Dermis blood vessel endothelial cell (primary cell): ENCODE measurements around the gene GABRG3. TPM values are rescaled to one million over a fixed set of nuclear protein-coding genes. Genes with fewer than 3 reads are reported as not detected.
"Not testable (repeated sequence)": the region's sequence is repeated elsewhere in the genome, so short reads cannot be mapped to it uniquely, and the experiment has no call there.

ENCODE experiments used
- DNase-seq: peaks from one replicate; pipeline ENCODE4 v3.0.0; 2010
- total RNA-seq: library from RNA; depleted of rRNA; stranded (reverse); fragments of >200 nt; gene quantifications from 2 replicates; pipeline ENCODE4 v1.2.3, GENCODE V29; 2014

Gene GABRG3
- total RNA-seq, 1 donor from 2014 or later: not detected

DNA sequence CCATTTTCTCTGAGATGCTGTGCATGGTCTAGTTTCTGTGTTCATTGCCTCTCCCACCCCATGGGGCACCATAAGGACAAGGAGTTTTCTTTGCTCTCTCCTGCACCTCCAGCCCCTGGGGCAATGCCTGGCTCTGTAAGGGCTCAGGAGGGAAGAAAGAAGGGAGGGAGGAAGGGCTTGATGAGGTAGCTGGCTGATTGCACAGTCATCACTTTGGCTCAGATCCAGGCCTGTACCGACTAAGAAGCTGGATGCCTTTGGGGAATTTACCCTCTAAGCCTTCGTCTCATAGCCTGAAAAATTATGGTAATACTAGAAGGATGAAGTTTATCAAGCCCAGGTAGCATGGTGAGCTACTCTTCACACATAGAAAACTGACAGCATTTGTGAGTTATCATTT lies 382.9 kb downstream of the GABRG3 start:
- no peak for DNase-seq

DNA sequence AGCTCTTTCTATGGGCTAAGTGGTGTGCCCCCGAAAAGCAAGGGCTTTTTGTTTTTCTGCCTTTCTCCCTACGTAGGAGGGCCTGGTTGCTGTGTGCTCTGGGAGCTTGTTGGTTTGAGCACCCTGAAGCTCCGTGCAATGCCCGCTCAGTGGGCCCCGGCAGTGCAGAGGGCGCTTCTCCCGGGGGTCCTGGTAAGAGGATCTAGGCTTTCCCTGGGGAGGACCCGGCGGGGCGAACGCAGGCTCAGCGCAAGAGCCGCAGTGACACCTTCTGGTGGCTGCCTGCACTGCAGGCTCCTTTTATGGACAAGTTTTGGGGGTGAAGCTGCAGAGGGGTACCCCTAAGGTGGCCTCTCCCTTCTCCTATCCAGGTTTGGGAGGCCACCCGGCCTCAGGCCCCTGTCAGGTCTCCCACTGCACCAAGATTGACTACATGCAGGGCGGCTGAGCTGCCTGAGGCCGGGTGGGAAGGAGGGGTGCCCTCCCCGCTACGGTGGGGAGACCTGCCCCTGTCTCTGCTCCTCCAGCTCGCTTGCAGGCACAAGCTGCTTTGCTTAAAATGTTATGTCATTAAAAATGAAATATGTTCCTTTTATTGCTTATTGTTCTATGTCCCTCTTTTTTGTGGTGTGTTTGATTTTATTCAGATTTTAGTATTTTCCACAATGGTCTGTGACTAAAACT lies 387.9 kb downstream of the GABRG3 start:
- DNase-seq: no peak

DNA sequence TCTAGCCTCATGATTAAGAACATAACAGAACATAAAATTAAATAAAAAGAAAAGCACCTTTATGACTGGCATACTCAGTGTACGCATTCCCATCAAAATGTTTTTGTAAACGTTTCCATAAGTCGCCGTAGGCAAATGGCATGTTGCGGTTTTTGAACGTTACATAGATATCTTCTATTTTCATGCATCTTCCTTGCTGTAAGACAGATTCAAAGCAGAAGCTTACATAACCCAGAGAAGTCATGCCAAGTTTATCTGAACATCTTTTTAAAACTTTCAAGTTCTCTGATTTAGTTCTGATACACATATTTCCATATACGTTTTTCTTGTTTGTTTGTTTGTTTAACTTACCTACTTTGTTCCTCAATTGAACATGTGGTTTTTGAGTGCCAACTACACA lies 388.6 kb downstream of the GABRG3 start:
- no peak for DNase-seq

DNA sequence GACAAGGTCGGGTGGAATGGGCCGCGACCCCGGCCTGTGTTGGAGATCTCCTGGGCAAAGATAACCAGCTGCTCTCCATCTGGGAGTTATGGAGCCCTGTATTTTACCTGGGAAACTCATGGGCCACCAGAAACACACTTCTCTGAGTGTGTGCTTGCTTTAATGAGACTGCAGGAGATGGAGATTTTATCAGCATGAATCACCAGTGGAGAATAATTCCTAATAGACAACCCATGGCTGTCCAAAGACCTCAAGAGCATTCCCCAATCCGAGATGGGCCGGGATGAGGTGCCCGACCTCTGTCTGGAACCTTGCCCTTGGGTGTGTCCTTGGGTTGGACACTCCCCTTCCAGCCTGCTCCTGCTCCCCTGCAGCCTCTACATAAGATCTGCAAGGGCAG lies 389.3 kb downstream of the GABRG3 start:
- DNase-seq: no peak

DNA sequence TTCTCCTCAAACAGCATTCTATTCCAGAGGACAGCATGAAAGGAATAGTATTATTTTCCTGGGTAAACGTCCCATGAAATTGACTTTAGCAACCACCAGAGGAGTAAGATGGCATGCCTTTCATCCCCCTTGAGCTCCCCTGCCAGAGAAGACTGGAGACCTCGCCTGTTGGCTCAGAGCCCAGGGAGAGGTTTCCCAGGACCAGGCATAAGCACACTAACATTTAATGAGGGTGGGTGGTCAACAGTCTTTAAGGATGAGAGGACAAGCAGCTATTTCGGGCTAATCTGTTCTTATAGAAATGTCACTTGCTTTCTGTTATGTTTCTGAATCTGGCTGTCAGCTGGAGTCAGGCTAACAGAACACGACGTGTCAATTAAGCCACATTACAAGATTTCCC lies 390.5 kb downstream of the GABRG3 start:
- DNase-seq: no peak

DNA sequence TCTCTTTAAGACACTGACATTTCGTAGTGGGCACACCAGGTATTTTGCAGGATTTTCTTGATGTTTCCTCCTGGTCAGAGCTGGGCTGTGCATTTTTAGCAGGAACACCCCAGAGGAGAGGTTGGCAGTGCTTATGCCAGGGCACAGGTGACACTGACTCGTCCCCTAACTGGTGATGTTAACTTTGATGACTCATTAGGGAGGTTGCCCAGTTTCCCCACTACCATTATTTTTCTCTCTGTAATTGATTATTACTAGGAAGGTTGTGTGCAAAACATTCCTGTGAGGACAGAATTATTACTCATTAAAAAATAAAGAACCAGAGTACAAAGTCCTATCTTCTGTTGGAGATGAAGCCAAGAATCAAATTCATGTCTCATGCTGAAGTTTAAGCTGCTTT lies 394.5 kb downstream of the GABRG3 start:
- DNase-seq: no peak

DNA sequence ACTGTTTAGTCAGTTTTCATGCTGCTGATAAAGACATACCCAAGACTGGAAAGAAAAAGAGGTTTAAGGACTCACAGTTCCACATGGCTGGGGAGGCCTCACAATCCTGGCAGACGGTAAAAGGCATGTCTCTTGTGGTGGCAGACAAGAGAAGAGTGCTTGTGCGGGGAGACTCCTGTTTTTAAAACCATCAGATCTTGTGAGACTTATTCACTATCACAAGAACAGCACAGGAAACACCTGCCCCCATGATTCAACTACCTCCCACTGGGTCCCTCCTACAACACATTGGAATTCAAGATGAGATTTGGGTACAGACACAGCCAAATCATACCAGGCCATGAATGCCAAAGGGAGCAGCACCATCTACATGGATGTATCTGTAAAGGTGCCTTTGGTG lies 406.4 kb downstream of the GABRG3 start:
- not testable (repeated sequence) for DNase-seq

DNA sequence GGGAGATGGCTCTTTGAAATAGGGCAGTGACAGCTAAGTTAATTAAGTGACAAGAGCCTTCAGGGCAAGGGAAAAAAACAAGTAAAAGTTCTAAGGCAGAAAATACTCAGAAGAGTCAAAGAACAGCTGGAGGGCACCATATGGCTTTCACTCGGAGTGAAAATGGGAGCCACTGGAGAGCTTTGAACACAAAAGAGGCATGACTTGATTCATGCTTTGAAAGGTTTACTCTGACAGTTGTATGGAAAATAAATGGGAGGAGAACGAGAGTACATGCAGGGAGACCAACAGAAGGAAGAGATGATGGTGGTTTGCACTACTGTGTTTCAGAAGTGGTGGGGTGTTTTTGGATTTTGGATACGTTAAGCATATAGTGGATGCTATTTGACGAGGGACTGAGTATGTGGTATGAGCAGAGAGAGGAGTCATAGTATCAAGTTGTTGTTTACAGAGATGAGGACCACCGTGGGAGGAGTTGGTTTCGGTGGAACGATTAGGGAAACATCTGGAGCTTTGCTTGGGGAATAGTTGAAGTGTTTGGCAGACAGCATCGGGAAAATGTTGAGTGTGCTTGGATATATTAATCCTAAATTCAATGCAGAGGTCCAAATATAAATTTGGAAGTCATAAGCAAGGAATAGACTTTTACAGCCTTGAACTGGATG lies 411.5 kb downstream of the GABRG3 start:
- DNase-seq: no peak

DNA sequence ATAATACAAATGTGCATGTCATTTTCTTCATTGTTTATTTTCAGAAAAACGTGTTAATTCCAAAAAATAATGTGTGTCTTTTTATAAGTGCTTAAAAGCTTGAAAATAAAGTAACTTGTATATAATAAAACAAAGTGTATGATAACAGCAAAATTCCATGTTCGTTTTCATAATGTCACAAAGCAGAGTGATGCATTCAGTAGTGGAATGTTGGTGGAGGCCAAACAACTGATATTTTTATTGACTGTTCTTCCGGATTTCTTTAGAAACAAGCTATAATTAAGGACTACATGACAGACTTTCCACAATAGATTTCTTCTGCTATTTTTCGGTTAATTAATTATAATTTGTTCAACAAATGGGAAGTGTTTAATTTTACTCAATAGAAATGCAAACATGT lies 412.7 kb downstream of the GABRG3 start:
- DNase-seq: no peak

DNA sequence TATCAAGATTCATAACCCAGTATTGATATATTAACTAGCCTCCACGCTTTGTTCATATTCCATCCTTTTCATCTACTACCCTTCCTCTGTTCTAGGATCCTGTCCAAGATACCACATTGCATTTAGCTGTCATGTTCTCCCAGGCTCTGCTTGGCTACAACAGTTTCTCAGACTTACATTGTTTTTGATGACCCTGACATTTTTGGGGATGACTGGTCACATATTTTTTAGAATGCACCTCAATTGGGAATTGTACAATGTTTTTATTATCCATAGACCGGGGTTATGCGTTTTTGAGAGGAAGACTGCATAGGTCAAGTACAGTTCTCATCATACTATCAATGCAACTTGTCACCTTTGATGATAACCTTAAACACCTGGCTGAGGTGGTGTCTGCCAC lies 421.2 kb downstream of the GABRG3 start:
- no peak for DNase-seq

DNA sequence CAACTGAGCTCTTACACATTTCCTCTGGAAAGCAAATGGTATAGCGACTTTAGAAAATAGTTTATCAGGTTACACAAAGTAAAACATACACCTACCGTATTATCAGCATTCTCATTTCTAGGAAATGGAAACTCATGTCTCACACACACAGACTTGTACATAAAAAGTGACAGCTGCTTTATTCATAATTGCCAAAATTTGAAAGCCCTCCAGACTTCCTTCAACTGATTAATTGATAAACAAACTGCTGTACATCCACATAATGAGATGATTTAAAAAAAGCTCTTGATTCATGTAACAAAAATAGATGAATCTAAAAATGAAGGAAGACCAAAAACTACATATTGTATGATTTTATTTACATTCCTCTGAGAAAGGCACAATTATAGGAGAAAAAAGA lies 425.5 kb downstream of the GABRG3 start:
- no peak for DNase-seq

DNA sequence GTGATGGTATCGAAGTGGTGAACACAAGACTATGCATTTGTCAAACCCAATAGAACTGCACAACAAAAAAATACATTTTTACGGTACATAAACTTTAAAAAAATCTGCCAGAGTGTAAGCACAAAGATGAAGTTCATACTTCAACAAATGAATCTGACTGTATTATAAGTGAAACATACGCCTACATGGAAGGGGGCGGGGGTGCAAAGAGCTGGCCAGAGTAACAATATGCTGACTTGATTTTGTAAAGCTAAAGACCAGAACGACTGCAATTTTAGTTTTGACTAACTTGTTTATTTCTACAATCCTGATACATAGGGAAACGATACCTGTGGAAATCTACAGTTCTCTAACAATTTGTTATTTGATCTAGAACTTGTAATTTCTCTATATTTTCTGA lies 426.0 kb downstream of the GABRG3 start:
- no peak for DNase-seq

DNA sequence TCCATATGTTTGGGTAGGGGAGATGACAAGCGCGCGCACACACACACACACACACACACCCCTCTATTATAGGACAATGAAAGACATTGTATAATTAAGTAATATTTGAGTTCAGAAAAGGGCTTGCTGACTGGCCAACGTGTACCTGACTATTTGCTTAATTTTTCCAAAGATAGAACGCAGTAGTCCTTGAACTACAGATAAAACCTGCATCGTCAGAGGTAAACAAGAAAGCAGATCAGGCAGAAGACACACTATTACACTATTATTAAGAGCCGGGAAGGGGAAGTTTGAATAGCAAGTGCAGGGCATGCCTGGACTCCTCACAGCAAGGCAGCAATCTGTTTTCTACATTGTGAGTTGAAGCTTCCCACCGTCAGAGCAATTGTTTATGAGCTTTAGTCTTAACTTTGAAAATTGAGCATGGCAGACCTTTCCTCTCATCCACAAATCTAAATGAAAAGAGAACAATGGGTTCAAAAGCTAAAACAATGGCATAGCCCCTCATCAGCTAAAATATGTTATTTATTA lies 427.7 kb downstream of the GABRG3 start:
- DNase-seq: no peak

DNA sequence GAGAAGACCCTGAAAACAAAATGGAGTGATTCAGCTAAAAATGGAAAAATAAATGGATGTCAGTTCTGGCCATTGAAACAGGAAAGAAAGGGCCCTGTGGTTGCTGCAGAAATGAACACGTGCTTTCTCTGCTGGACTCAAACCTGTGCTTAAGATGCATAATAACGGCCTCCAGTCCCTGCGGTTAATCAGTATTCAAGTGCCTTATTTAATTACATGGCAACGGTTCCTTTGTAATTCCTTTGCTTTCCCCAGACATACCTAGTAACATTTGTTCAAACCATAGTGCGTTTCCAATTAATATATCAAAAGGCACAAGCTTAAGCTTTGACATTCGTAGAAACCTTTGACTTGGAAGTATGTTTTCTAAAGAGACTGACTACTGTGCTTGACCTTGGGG lies 428.3 kb downstream of the GABRG3 start:
- no peak for DNase-seq

DNA sequence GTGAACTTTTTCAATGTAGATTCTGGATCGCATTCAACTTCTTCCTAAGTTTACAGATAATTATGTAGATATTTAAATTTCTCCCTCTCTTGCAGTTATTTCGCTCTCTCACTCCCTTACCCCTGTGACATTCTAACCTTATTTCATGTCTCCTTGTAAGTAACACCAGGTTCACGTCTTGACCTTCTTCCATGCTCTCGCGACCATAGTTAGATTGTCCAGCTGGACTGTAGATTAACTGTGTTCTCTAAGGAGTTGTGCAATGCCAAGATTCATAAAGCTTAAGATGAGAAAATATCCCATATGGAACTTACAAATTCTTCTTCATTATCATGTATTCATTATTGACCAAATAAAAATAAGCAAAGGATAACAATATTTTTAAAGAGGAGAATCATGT lies 430.5 kb downstream of the GABRG3 start:
- DNase-seq: no peak

DNA sequence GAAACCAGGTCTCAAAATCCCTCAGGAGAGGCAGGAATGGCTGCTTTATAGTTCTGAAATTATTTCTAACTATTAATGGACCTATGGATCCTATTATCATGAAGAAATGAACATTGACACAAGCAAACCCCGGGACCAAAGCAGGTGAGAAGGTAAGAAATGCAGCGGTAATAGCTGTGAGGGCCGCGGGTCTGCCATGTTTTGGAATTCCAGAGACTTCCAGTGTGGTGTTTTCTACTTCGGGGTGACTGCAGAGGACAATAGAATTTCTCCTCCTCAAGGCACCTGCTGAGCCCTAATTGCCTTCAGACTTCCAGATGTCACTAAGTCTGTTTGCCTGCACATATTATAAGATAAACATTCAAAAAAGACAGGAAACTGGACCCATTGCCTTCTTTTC lies 437.4 kb downstream of the GABRG3 start:
- no peak for DNase-seq

DNA sequence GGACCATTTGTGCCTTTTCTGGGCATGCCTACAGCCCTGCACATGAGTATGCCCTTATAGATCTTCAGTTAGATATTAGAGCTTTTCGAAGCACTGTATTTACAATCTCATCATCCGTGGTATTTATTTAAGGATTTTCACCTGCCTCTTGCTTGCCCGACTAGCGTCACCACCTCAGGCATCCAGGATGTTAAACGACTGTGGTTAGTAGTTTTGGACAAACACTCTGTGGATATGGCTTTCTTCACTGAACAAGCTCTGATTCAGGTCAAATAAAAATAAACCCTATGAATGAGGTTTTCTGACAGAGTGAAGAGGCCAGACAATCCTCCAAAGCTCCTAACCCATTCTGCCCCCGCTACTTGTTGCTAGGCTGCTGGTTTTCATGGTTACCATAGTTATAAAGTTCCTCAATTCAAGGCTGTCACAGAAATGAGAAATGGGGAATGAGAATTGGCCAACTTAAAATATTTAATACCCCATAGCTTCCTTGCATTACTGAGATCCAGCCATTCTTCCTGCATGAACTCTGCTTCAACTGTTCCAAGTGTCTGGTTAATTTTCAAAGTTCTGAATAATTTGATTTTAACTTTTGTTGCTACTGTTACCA lies 440.1 kb downstream of the GABRG3 start:
- no peak for DNase-seq

DNA sequence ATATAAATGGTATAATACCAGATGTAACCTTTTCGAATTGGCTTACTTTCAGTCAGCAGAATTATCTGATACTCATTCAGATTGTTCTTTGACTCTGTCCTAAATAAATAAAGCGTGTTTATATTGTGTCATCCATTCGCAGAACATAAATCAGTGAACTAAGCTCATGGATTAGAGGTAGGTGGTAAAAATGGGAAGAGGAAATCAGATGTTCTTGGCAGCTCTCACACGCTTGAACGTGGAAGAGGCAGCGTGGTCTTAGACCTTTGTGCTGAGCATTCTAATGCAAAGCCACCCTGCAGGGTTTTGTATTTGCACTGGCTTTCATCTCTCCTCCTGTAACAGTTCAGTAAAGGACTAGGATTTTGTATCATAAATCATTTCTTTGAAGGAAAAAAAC lies 441.4 kb downstream of the GABRG3 start:
- DNase-seq: no peak

DNA sequence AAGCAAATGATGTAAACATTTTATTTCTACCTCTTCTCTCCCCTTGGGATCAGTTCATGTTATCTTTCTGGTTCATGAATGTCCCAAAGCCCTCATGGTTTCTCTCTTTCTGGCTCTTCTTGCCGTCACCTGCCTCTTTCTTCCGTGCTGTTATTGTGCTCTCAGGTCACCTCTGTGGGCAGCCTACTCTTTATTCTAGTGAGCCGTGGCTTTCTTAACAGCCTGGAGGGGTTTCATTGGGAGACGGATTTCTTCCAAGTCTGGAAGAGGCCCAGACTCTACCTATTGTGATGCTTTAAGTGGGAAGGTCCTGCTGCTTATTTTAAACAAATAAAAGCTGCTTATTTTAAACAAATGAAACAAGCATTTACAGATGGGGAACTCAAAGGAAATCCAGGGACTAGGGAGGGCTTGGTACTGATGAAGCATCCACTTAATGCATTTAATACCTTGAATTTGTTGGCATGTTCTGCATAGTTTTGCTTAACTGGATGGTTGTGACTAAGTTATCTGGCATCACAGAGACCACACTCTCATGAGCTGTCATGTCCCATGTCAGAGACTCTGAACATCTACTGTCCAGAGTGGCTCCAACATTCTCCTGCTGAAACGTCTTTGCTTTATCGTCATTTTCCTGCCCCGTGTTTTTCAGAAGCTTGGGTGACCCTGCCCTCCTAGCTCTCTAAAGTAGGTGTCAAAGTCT lies 443.3 kb downstream of the GABRG3 start:
- DNase-seq: no peak

DNA sequence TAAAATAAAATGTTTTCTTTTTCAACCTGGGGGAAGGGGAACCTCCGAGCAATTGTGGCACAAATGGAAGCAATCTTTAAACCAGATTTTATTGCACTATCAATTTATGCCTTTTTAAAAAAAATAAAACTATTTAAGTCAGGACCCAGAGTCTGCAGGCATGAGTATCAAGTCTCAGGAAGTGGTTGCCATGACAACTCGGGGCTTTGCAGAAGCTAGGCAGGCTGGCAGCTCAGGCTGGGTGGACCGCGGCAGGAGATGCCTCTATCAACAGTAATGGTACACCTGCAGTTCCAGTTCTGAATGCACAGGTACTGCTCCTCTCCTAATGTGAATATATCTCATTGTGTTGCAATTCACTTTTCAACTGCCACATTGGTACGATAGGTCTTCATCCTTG lies 447.7 kb downstream of the GABRG3 start:
- no peak for DNase-seq

DNA sequence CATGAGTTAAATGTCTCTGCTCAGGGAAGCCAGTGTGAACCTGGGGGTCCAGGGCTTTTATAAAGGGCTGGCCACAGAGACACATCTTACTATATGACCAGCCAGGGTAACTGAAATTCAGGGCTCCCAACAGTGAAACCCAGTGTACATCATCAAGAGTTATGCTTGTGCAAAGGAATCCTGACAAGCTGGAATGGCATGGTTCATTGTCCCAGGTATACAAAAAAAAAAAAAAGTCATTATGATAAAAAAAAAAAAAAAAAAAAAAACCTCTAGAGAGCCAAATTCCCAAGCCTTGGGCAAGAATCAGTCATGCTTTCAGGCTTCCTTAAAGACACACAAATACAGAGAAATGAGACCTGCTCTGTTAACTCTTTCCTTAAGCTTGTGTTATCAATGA lies 452.0 kb downstream of the GABRG3 start:
- no peak for DNase-seq

DNA sequence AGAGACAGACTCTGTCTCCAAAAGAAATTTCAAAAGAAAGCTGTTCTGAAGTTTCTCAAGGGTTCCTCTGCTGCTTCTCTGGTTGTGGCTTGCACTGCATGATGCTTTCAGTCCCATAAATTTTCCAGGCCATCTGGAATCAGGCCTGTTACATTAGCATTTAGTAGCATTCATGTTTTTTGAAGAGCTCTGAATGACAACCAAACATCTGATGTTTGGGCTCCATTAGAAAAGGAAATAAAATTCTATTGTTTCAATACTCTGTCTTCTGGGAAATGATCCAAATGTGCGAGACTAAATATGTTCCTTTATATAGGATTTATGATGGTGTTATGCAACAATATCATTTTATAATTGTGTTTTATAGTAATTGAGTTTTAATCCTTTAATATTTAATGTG lies 455.8 kb downstream of the GABRG3 start:
- DNase-seq: no peak

DNA sequence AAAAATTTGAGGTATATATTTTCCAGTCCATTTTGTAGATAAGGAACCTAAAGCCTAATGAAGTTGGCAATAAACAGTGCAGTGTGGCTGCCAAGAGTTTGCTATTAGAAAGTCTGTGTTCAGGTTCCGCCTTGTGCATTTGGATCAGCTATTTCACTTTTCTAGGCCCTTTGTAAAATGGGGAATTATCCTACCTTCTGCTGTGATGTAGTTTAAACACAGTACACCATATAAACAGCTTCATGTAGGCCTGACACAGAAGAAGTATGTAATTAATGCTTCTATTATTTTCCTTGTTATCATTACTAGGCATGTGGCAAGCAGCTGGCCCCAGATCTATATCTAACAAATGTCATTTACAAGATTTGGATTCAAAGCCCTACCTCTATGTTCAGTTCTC lies 456.3 kb downstream of the GABRG3 start:
- DNase-seq: no peak

DNA sequence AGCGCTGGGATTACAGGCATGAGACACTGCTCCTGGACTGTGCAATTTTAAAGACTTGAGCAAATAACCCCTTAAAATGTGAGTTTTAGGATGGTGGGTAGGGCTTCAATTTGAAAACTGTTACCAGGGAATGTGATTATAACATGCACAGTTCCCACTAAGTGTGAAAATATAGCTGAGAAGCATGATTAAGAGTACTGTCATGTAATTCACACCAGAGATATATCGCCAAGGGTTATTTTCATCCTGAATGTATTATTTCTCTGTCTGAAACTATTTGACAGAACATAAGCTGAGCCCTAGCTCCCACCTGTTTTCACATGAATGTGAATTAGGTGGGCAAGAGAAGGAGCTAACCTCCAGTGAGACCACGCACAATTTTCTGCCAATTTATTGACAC lies 457.2 kb downstream of the GABRG3 start:
- no peak for DNase-seq
